Activated CD4-positive, alpha-beta T cell treated with anti-CD3 and anti-CD28 coated beads for 48 hours (primary cell): Measurements from ENCODE around the gene CFAP100.

Experiments
- DNase-seq: peaks from one replicate; pipeline ENCODE4 v3.0.0-alpha.2; 2020

Gene CFAP100

GRCh38 chr3:126424039-126424717 lies 29.5 kb downstream of the CFAP100 start:
- DNase-seq = no peak

GRCh38 chr3:126424751-126425150 lies 30.0 kb downstream of the CFAP100 start:
- no peak for DNase-seq

GRCh38 chr3:126431103-126431534 lies 36.4 kb downstream of the CFAP100 start:
- no peak for DNase-seq

GRCh38 chr3:126432361-126433104 lies 37.8 kb downstream of the CFAP100 start:
- no peak for DNase-seq

GRCh38 chr3:126433105-126433430 lies 38.4 kb downstream of the CFAP100 start:
- no peak for DNase-seq

- DNase-seq = no peak
Measured at GRCh38 chr3:126433496-126434263, 39.0 kb downstream of the CFAP100 start.

GRCh38 chr3:126434264-126434590 lies 39.5 kb downstream of the CFAP100 start:
- DNase-seq = no peak

- DNase-seq = no peak
Measured at GRCh38 chr3:126434931-126435411, 40.3 kb downstream of the CFAP100 start.

- DNase-seq = no peak
Measured at GRCh38 chr3:126435456-126436315, 41.0 kb downstream of the CFAP100 start.

GRCh38 chr3:126436826-126437717 lies 42.4 kb downstream of the CFAP100 start:
- DNase-seq = no peak

- no peak for DNase-seq
Measured at GRCh38 chr3:126438186-126438585, 43.5 kb downstream of the CFAP100 start.

GRCh38 chr3:126438746-126439145 lies 44.0 kb downstream of the CFAP100 start:
- no peak for DNase-seq

- DNase-seq = no peak
Measured at GRCh38 chr3:126439346-126439967, 44.7 kb downstream of the CFAP100 start.

- DNase-seq = no peak
Measured at GRCh38 chr3:126439968-126440708, 45.4 kb downstream of the CFAP100 start.

GRCh38 chr3:126440709-126440995 lies 45.9 kb downstream of the CFAP100 start:
- no peak for DNase-seq

- no peak for DNase-seq
Measured at GRCh38 chr3:126441256-126441880, 46.7 kb downstream of the CFAP100 start.

GRCh38 chr3:126442094-126442855 lies 47.6 kb downstream of the CFAP100 start:
- DNase-seq = no peak

GRCh38 chr3:126442856-126443242 lies 48.1 kb downstream of the CFAP100 start:
- no peak for DNase-seq

- DNase-seq = no peak
Measured at GRCh38 chr3:126445506-126445905, 50.8 kb downstream of the CFAP100 start.

- DNase-seq = no peak
Measured at GRCh38 chr3:126446301-126446700, 51.6 kb downstream of the CFAP100 start.
